Chondrocyte (in vitro differentiated cells): ENCODE measurements around the gene CTDSP2. TPM values are rescaled to one million over a fixed set of nuclear protein-coding genes. Genes with fewer than 3 reads are reported as not detected.

ENCODE experiments used
- DNase-seq: peaks from one replicate; pipeline ENCODE4 v3.0.0; 2021; ENCODE audit warnings: mixed read lengths, low spot score
- H3K27ac Mint-ChIP-seq: one replicate; pipeline ENCODE4 v1.8.0; 2021; ENCODE audit warnings: mild to moderate bottlenecking, moderate library complexity, mixed read lengths; ENCODE audit not compliant: unreplicated experiment
- H3K27me3 Mint-ChIP-seq: 2 replicates; pipeline ENCODE4 v1.8.0; 2021; ENCODE audit warnings: low read depth, mixed read lengths
- H3K36me3 Mint-ChIP-seq: 2 replicates; pipeline ENCODE4 v1.8.0; 2021; ENCODE audit warnings: low read depth, mixed read lengths
- H3K4me1 Mint-ChIP-seq: 2 replicates; pipeline ENCODE4 v1.8.0; 2021; ENCODE audit warnings: low read depth, mild to moderate bottlenecking, mixed read lengths
- H3K4me3 Mint-ChIP-seq: one replicate; pipeline ENCODE4 v1.8.0; 2021; ENCODE audit warnings: mild to moderate bottlenecking, moderate library complexity, mixed read lengths; ENCODE audit not compliant: unreplicated experiment
- H3K9me3 Mint-ChIP-seq: 2 replicates; pipeline ENCODE4 v1.8.0; 2021; ENCODE audit warnings: low read depth, mixed read lengths
- CTCF ChIP-seq: fragments of 200-600 bp; sonication (generic); IDR thresholded peaks from 2 replicates; pipeline ENCODE4 v1.5.0; 2021; ENCODE audit warnings: antibody characterized with exemption, mild to moderate bottlenecking, moderate library complexity
- total RNA-seq: library from RNA; stranded (reverse); gene quantifications from 3 replicates; pipeline ENCODE4 v1.2.1, GENCODE V29; 2021

Gene CTDSP2
- total RNA-seq, 1 donor from 2014 or later: 113 TPM

GRCh38 chr12:57877876-57878275 lies 31.3 kb upstream of the CTDSP2 start:
- DNase-seq: no peak
- Mint-ChIP-seq H3K4me1 (peaks cover 12% of the 10 kb centered on the region), H3K27ac (no peak overlapping the region), H3K27me3 (no peaks in the 10 kb centered on the region), H3K4me3 (no peak overlapping the region), H3K36me3 (peaks cover 1% of the 10 kb centered on the region), H3K9me3 (no peaks in the 10 kb centered on the region)
- TF ChIP-seq CTCF: no peak

- no peak overlapping the region for H3K27ac Mint-ChIP-seq
- H3K4me1 Mint-ChIP-seq: peaks cover 6% of the 10 kb centered on the region
Observed at GRCh38 chr12:57875753-57876547, 29.4 kb upstream of the CTDSP2 start.

GRCh38 chr12:57874166-57875108 lies 27.9 kb upstream of the CTDSP2 start:
- Mint-ChIP-seq H3K4me1 (peaks cover 6% of the 10 kb centered on the region), H3K27ac (no peak overlapping the region), H3K4me3 (no peak overlapping the region), H3K9me3 (no peaks in the 10 kb centered on the region), H3K27me3 (no peaks in the 10 kb centered on the region), H3K36me3 (no peaks in the 10 kb centered on the region)
- no peak for TF ChIP-seq CTCF
- no peak for DNase-seq

More at GRCh38 chr12:57875753-57876547, 29.4 kb upstream of the CTDSP2 start:
- no peak for DNase-seq
- Mint-ChIP-seq H3K36me3 (no peaks in the 10 kb centered on the region), H3K4me3 (no peak overlapping the region), H3K27me3 (no peaks in the 10 kb centered on the region), H3K9me3 (no peaks in the 10 kb centered on the region)
- TF ChIP-seq CTCF: no peak

GRCh38 chr12:57872362-57872761 lies 25.8 kb upstream of the CTDSP2 start:
- Mint-ChIP-seq H3K27me3 (no peaks in the 10 kb centered on the region), H3K4me3 (no peak overlapping the region), H3K36me3 (no peaks in the 10 kb centered on the region), H3K9me3 (no peaks in the 10 kb centered on the region), H3K27ac (no peak overlapping the region), H3K4me1 (peaks cover 20% of the 10 kb centered on the region)
- TF ChIP-seq CTCF: no peak
- no peak for DNase-seq

GRCh38 chr12:57869927-57870318 lies 23.4 kb upstream of the CTDSP2 start:
- no peak overlapping the region for H3K4me3 Mint-ChIP-seq
- no peaks in the 10 kb centered on the region for H3K27me3 Mint-ChIP-seq
- H3K36me3 Mint-ChIP-seq: no peaks in the 10 kb centered on the region
- DNase-seq: no peak
- H3K4me1 Mint-ChIP-seq: peaks cover 18% of the 10 kb centered on the region
- no peak for TF ChIP-seq CTCF
- no peak overlapping the region for H3K27ac Mint-ChIP-seq
- H3K9me3 Mint-ChIP-seq: no peaks in the 10 kb centered on the region
